GM19239 (cell line): Measurements from ENCODE around the gene CLDN14.
"Not testable (repeated sequence)": the region's sequence is repeated elsewhere in the genome, so short reads cannot be mapped to it uniquely, and the experiment has no call there.

Experiments
- DNase-seq: peaks from one replicate; pipeline ENCODE4 v3.0.0; 2011; ENCODE audit warnings: low spot score; ENCODE audit not compliant: insufficient read length
- FAIRE-seq: peaks from 2 replicates; lab custom pipeline; 2011; peaks lifted over from hg19 to GRCh38; lab: Jason Lieb, UNC

CLDN14 gene

GRCh38 chr21:36477001-36477400 lies 2.9 kb downstream of the CLDN14 start:
- FAIRE-seq: no peak
- DNase-seq: no peak

DNA sequence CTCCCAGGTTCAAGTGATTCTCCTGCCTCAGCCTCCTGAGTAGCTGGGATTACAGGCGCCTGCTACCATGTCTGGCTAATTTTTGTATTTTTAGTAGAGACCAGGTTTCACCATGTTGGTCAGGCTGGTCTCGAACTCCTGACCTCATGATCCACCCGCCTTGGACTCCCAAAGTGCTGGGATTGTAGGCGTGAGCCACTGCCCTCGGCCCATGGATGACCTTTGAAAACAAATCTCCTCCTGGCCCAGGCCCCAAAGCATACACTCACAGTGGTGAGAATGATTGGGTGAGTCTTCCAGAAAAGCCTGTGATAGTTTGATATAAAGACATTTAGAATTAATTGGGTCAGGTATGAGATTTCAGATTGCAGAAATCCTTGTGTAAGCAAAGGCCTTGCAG lies 3.4 kb downstream of the CLDN14 start:
- DNase-seq, FAIRE-seq: not testable (repeated sequence)

GRCh38 chr21:36474591-36474990 lies 5.3 kb downstream of the CLDN14 start:
- FAIRE-seq (no peak), DNase-seq (no peak)

DNA sequence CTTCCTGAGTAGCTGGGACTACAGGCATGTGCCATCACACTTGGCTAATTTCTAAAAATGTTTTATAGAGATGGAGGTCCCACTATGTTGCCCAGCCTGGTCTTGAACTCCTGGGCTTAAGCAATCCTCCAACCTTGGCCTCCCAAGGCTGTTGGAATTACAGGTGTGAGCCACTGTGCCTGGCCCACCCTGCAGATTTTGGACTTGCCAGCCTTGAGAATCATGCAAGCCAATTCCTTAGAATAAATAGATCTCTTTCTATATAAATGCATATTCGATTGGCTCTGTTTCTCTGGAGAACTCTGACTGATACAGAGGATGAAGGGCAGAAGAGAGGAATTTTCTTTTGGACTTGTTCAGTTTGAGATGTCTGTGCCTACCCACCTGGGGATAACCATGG lies 6.7 kb downstream of the CLDN14 start:
- FAIRE-seq: no peak
- DNase-seq: no peak

DNA sequence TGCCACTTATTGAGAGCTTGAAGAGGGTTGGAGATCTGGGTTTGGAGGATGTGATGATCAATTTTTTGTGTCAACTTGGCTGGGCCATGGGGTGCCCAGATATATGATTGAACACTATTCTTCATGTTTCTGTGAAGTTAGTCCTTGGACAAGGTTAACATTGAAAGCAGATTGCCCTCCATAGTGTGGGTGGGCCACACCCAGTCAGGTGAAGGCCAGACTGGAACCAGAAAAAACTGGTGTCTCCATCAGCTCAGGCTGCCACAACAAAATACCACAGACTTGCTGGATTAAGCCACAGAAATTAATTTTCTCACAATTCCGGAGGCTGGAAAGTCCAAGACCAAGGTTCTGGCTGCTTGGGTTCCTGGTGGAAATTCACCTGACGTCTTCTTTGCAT lies 7.5 kb downstream of the CLDN14 start:
- FAIRE-seq (no peak), DNase-seq (no peak)

DNA sequence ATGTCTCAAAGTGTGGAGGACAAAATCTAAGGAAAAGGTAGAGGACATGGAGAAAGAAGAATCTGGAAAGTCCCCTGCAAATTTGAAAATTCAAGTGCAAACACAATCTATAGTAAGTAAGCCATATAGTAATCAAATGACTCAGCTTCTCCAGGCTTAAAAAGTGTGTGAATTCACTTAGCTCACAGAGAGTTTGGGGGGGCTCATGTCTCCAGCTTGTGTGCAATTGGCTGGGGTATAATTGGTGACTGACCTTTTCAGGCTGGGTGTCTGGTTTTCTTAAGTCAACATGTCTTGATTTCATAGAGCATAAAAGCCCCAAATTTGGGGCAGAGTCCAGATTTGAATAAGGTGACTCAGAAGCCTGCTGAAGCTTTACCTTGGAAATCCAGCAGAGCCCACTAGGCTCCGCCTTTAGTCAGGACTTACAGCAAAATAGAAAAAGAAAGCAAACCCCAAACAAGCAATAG lies 8.6 kb downstream of the CLDN14 start:
- no peak for DNase-seq
- FAIRE-seq: no peak

- DNase-seq: no peak
- FAIRE-seq: no peak
These were observed 9.6 kb downstream of the CLDN14 start for GRCh38 chr21:36470294-36470693.

DNA sequence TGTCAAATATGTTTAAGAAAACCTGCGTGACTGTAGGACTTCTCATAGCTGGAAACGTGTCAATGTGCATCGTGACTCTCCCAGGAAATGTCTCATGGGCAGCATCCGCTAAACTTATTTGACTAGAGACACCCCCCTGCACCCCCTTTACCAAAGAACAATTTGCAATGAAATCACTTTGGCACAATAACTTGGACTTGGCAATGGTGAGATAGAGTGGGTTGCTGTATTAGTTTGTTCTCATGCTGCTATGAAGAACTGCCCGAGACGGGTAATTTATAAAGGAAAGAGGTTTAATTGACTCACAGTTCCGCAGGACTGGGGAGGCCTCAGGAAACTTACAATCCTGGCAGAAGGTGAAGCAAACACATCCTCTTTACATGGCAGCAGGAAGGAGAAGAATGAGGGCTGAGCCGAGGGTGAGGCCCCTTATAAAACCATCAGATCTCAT lies 13.8 kb downstream of the CLDN14 start:
- DNase-seq (no peak), FAIRE-seq (no peak)

- no peak for DNase-seq
- no peak for FAIRE-seq
These were observed 14.4 kb downstream of the CLDN14 start for GRCh38 chr21:36465478-36465877.

GRCh38 chr21:36464590-36464989 lies 15.3 kb downstream of the CLDN14 start:
- FAIRE-seq (no peak), DNase-seq (no peak)

GRCh38 chr21:36463991-36464390 lies 15.9 kb downstream of the CLDN14 start:
- FAIRE-seq (no peak), DNase-seq (no peak)

DNA sequence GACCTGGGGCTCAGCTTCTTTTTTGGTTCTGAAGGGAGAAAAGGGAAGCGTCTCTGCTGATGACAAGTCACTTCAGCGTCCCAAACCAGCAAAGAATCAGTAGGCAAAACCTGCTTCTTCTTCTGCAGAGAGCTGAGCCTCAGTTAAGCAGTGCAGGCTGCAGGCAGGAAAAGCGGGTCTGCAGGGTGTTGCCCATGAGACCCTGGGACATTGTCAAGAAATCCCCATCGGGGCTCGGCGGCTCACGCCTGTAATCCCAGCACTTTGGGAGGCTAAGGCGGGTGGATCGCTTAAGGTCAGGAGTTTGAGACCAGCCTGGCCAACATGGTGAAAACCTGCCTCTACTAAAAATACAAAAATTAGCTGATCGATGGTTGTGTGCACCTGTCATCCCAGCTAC lies 16.7 kb downstream of the CLDN14 start:
- no peak for FAIRE-seq

DNA sequence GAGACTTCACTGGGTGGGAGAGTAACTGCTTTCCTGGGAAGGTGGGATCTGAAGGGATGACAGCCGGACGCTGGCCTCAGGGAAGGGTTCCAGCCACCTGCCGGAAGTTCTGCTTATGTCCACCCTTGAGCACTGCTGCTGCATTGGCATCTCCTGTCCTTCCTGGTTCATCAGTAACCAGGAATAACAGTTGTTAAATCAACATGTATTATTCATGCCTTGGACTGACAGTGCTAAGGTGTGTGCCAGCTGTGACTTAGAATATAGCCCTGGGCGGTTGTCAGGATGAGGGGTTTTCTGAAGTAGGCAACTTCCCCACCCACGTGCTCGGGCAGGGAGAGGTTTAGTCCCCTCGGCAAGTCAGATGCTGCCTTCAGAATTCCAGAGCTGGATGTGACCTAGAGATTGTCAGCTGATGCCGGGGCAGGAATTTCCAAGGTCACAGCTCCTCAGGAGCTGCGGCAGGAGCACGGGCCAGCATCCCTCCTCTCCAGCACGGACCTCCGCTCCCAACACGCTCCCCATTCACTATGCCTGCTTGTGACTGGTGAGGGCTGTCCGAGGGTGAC lies 17.9 kb downstream of the CLDN14 start:
- no peak for DNase-seq
- FAIRE-seq: no peak

More for the DNA sequence above, 16.7 kb downstream of the CLDN14 start:
- DNase-seq: no peak

DNA sequence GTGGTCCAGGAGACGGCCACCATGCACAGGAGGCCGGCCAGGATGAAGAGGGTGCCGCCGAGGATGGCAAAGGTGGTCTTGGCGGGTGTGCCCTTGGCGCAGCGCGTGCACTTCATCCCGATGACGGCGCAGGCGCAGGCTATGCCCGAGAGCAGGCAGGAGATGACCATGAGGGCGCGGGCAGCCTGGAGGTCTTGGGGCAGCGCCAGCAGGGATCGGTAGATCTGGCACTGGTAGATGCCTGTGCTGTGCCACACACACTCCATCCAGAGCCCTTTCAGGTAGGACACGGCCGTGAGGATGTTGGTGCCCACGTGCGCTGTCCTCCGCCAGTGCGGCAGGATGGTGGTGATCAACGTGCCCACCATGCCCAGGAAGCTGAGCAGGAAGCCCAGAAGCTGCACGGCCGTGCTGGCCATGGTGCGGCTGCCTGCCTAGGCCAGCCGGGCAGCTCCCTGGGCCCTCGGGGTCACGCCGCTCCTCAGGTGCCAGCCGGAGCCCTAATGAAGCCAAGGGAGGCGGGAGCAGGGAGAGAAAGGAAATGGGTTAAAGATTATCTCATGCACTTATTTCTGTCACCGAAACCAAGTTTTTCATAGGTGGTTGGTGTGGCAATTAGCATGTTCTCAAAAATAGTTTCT lies 18.5 kb downstream of the CLDN14 start:
- no peak for FAIRE-seq
- DNase-seq: no peak

- no peak for FAIRE-seq
- DNase-seq: no peak
These were observed 19.1 kb downstream of the CLDN14 start for GRCh38 chr21:36460866-36461265.

DNA sequence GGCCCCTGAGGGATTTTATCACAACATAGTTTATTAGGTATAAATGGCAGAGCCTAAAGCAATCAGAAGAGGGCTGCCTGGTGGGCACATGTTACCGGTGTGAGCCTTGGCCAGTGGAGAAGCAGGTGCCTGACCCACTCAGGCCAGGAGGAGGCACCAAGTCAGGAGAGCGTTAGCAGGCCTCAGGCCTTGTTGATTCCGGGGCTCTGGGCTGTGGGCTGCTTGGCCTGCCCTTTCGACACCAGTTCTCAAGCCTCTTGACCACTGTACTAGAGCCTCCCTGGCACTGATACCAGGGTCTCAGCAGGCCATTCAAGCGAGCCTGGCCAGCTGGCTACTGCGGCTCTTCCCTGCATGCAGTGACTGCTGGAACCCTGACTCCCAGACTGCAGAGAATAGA lies 20.8 kb downstream of the CLDN14 start:
- DNase-seq (no peak), FAIRE-seq (no peak)

DNA sequence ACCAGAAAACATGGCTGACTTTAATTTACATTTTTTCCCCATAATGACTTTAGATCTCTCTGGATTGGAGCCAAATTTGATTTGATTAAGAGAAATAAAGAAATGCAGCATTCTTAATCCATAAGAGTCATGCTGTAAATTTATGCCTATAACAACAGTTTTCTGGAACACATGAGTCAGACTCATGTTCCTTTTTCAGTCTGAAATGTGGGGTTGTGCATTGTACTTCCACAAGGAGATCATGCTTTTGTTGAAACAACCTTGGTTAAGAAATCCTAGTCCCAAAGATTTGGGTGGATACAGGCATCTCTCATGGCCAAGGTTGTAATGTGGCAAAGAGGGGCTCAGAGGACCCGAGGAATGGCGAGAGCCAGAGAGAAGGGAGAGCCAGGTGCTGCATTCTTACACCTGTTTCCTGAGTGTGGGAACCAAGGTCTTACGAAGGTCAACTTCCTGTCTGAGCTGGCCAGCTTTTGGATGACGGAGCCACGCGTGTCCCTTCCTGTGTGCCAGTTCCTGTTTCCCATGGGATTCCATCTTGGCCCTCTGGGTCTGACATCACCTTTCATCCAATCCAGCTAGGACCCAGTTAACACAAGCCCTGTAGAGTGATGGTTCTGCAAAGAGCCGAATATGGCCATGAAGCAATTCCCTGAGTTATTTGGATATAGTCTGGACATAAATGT lies 23.1 kb downstream of the CLDN14 start:
- no peak for DNase-seq
- no peak for FAIRE-seq

DNA sequence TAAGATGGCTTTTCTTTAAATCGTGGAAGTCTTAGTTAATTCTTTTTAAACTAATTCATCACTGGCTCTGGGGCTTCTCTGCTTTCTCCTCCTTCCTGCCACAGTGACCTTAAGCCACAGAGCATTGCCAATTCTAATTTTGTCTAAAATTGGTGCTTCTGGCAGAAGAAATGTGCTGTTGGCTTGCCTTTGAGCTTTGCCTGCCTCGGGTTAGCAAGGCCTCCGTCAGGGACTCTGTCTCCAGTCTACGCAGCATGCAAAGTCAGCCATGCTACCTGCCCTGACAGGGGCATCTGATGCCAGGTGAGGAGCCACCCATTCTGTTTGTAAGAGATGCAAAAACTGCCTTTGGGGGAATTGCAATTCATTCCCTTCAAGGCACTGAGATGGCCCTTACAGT lies 25.2 kb downstream of the CLDN14 start:
- no peak for FAIRE-seq
- no peak for DNase-seq

DNA sequence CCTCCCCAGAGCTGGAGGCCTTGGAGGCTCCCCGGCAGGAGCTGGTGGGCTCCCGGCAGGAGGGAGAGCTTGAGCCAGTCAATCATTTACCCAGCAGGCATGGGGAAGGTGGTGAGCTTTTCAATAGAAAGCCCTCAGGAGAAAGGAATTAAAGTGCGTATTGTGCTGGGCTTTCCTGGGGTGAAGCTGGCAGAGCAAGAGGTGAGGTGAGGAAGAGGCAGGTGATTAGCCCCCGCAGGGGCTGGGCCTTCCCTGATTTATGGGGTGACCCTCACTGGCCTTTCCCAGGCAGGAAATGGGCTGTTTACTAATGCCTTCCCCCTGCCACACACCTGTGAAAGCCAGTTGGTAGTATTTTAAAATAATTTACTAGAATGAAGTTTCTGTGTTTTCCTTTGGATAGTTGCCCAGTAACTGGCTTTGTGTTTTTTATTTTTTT lies 25.8 kb downstream of the CLDN14 start:
- DNase-seq (no peak), FAIRE-seq (no peak)

DNA sequence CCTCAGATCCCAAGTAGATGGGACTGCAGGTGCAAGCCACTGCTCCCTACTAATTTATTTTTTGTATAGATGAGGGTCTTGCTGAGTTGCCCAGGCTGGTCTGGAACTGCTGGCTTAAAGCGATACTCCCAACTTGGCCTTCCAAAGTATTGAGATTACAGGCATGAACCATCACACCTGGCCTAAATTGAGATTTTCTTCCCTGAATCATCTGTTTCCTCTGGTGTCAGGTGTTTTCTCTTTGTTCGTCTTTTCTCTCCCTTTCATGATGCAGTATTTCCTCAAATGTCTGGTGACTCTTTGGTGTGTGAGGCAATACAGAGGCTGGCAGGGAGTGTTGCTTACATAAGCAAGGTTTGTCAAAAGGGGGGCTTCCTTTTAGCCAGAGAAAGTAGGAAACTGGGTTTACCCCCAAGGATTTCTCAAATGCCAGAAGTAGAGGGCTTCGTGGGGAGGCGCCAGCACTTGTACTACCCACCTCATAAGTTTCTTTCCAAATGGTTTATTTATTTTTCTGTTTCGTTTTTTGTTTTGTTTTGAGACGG lies 27.6 kb downstream of the CLDN14 start:
- DNase-seq (no peak), FAIRE-seq (no peak)

DNA sequence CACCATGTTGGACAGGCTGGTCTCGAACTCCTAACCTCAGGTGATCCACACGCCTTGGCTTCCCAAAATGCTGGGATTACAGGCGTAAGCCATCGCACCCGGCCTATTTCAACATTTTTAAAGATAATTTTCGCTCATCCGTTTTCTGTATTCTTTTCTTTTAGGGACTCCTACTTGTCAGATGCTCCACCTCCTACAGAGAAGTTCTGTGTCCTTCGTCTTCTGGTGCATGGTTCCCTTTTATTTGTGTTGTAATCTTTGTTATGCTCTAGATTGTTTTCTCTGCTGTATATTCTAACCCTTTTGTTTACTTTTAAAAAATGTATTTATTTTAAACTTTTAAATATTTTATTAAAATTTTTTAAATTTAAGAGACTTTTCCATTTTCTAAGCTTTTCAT lies 28.4 kb downstream of the CLDN14 start:
- DNase-seq (no peak), FAIRE-seq (no peak)
